Effector memory CD4-positive, alpha-beta T cell (primary cell): Measurements from ENCODE around the gene DPP6.

Source experiments
- DNase-seq, 3 donors: peaks; one replicate each; pipeline ENCODE4 v3.0.0-alpha.2; 2020
- H3K27ac ChIP-seq: 2 replicates; pipeline ENCODE4 v1.7.0; 2013; ENCODE audit warnings: mild to moderate bottlenecking, low read length, moderate library complexity; ENCODE audit not compliant: insufficient read depth, poor library complexity, severe bottlenecking
- H3K27me3 ChIP-seq: replicated peaks from 2 replicates; pipeline ENCODE4 v1.7.0; 2013; ENCODE audit warnings: mild to moderate bottlenecking, low read length; ENCODE audit not compliant: insufficient read depth, control insufficient read depth, poor library complexity, severe bottlenecking
- H3K36me3 ChIP-seq: 2 replicates; pipeline ENCODE4 v1.7.0; 2013; ENCODE audit warnings: mild to moderate bottlenecking, low read length, moderate library complexity; ENCODE audit not compliant: control insufficient read depth, insufficient read depth
- H3K4me1 ChIP-seq: 2 replicates; pipeline ENCODE4 v1.7.0; 2013; ENCODE audit warnings: low read length, mild to moderate bottlenecking; ENCODE audit not compliant: control insufficient read depth, insufficient read depth, poor library complexity, severe bottlenecking
- H3K4me3 ChIP-seq: 2 replicates; pipeline ENCODE4 v1.7.0; 2013; ENCODE audit warnings: low read length, low read depth, mild to moderate bottlenecking; ENCODE audit not compliant: insufficient read depth, poor library complexity, severe bottlenecking
- H3K9me3 ChIP-seq: 2 replicates; pipeline ENCODE4 v1.7.0; 2013; ENCODE audit warnings: mild to moderate bottlenecking, low read length, moderate library complexity; ENCODE audit not compliant: control insufficient read depth

The DPP6 gene

DNA sequence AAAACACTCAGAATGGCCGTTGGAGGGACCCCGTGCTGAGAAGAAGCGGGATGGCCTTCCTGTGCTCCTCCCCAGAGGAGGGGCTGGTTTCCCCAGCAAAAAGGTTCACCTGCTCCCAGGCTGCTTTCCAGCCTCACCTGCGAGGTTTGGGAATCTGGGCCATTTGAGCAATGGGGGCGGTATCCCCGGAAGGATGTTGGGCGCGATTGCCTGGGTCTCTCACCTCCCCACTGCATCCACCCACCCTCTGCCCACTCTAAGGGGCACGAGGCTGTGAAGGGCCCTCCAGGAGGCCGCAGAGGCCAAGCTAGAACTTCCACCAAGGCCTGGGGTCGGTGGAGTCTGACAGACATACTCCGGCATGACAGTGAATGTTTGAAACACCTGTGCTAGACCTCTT is 803.2 kb downstream of the DPP6 start:
- no peak for DNase-seq
- no peaks in the 10 kb centered on the region for H3K36me3 ChIP-seq
- no peak overlapping the region for H3K4me3 ChIP-seq
- H3K4me1 ChIP-seq: no peaks in the 10 kb centered on the region
- no peaks in the 10 kb centered on the region for H3K9me3 ChIP-seq
- peaks cover 4% of the 10 kb centered on the region for H3K27me3 ChIP-seq
- no peak overlapping the region for H3K27ac ChIP-seq

- Histone ChIP-seq H3K9me3 (no peaks in the 10 kb centered on the region), H3K4me3 (no peak overlapping the region), H3K4me1 (no peaks in the 10 kb centered on the region), H3K27ac (no peak overlapping the region), H3K27me3 (peaks cover 1% of the 10 kb centered on the region), H3K36me3 (no peaks in the 10 kb centered on the region)
- no peak for DNase-seq
Observed at GRCh38 chr7:154856733-154857132, 804.5 kb downstream of the DPP6 start.

- no peaks in the 10 kb centered on the region for H3K4me1 ChIP-seq
- no peaks in the 10 kb centered on the region for H3K36me3 ChIP-seq
- no peak overlapping the region for H3K27ac ChIP-seq
- no peak for DNase-seq
- H3K9me3 ChIP-seq: no peaks in the 10 kb centered on the region
- no peaks in the 10 kb centered on the region for H3K27me3 ChIP-seq
- H3K4me3 ChIP-seq: no peak overlapping the region
Observed at GRCh38 chr7:154857240-154857639, 805.0 kb downstream of the DPP6 start.

GRCh38 chr7:154857728-154858681 is 805.8 kb downstream of the DPP6 start:
- Histone ChIP-seq H3K4me1 (no peaks in the 10 kb centered on the region), H3K27me3 (no peaks in the 10 kb centered on the region), H3K36me3 (no peaks in the 10 kb centered on the region), H3K4me3 (no peak overlapping the region), H3K27ac (no peak overlapping the region), H3K9me3 (no peaks in the 10 kb centered on the region)
- DNase-seq: no peak

DNA sequence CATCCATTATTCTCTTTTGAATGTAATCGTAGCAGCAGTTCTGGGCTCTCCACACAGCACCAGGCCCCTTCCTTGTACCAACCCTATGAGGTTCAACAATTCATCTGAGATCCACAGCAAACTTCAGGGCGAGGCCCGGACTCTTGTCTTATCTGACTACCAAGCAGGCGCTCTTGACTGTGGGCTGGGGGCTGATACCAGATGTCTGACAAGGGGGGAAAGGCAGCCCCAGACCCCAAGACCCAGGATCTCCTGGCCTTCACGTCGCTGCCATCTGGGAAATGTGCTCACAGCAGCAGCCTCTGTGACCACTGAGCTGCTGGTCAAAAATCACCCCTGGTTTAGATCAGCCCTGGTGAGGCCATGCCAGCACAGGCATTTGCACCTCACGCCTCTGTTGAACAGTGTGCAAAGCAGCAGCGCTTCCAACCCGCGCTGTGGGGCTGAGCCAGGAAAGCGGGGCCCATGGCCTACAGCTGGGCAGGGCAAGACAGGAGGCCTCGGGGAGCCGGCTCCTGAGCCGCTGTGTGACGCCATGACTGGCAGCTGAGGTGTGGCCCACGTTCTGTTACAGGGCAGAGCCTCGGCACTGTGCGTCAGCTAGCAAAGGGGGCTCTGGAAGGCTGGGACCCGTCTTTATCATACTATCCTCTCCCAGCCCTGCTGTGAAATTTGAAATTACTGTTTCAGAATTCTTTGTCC is 806.8 kb downstream of the DPP6 start:
- no peak for DNase-seq

DNA sequence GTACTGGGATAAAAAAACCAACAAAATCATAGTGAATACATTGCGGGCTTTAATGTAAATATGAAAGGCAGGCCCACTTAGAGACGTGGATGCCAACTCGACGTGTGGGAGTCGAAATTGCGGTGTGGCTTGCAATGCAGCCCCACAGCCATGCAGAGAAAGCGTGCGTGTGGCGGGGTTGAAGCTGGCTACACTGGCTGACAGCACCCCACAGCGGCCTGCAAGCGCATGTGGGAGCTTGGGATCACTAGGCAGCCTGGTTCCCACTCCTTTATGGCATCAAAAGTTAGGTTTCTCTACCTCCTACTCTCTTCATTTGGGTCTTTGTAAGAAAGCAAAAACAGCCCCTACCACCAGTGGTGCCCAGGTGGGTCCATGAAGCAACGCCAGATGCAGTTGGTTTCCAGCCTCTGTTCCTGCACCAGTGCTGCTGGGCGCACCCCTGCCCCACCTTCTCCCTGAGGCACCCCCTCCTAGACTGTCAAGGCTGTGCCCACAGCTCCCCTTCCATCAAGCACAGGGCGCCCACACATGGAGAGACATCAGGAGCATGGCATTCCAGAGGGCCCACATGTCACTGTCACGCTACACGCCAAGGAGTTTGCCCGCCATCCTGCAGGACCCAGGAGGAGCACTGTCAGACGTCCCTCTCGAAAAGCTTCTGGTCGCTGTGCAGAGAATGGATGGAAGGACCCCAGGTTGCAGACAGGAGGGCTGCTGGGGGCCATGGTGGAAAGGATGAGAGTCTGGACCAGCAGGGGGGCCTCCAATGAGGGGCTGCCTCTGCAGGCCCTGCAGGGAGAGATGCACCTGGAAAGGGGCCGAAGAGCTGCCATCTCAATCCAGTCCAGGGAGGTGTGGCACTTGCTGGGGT is 807.8 kb downstream of the DPP6 start:
- no peak overlapping the region for H3K27ac ChIP-seq
- H3K4me1 ChIP-seq: no peaks in the 10 kb centered on the region
- no peaks in the 10 kb centered on the region for H3K36me3 ChIP-seq
- H3K27me3 ChIP-seq: no peaks in the 10 kb centered on the region
- H3K9me3 ChIP-seq: no peaks in the 10 kb centered on the region
- DNase-seq: no peak
- H3K4me3 ChIP-seq: no peak overlapping the region

More for the DNA sequence above, 806.8 kb downstream of the DPP6 start:
- H3K9me3 ChIP-seq: no peaks in the 10 kb centered on the region
- H3K27ac ChIP-seq: no peak overlapping the region
- no peak overlapping the region for H3K4me3 ChIP-seq
- H3K4me1 ChIP-seq: no peaks in the 10 kb centered on the region
- no peaks in the 10 kb centered on the region for H3K36me3 ChIP-seq
- H3K27me3 ChIP-seq: no peaks in the 10 kb centered on the region

- H3K4me3 ChIP-seq: no peak overlapping the region
- H3K9me3 ChIP-seq: no peaks in the 10 kb centered on the region
- no peaks in the 10 kb centered on the region for H3K4me1 ChIP-seq
- H3K27ac ChIP-seq: no peak overlapping the region
- H3K36me3 ChIP-seq: no peaks in the 10 kb centered on the region
- DNase-seq: no peak
- no peaks in the 10 kb centered on the region for H3K27me3 ChIP-seq
Observed at GRCh38 chr7:154860621-154861375, 808.6 kb downstream of the DPP6 start.

DNA sequence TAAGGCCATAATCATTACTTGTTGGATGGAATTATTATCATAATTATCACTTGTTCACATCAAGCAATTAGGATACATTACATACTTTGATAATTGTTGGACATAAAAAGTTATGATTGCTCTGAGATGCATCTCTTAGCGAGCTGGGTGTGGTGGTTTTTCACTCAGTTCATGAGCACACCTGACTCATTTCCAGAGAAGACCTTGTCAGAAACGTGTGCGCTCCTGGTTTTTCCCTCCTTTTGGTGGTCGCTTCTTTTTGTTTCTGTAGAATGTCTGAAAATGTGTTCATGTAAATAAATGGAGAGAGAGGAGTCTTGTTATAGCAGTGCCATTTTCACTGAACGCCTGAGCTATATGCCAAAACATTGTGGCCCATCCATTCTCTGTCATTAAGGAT is 809.4 kb downstream of the DPP6 start:
- Histone ChIP-seq H3K36me3 (no peaks in the 10 kb centered on the region), H3K27ac (no peak overlapping the region), H3K4me1 (no peaks in the 10 kb centered on the region), H3K4me3 (no peak overlapping the region), H3K9me3 (no peaks in the 10 kb centered on the region), H3K27me3 (no peaks in the 10 kb centered on the region)
- DNase-seq: no peak

GRCh38 chr7:154862153-154862791 is 810.1 kb downstream of the DPP6 start:
- no peaks in the 10 kb centered on the region for H3K9me3 ChIP-seq

More at GRCh38 chr7:154862153-154862791, 810.1 kb downstream of the DPP6 start:
- Histone ChIP-seq H3K4me1 (no peaks in the 10 kb centered on the region), H3K4me3 (no peak overlapping the region), H3K27me3 (no peaks in the 10 kb centered on the region), H3K36me3 (no peaks in the 10 kb centered on the region), H3K27ac (no peak overlapping the region)
- DNase-seq: no peak
